Measurements from ENCODE around the gene TM9SF3. TPM values are rescaled to one million over a fixed set of nuclear protein-coding genes. Genes with fewer than 3 reads are reported as not detected.

The TM9SF3 gene
- polyA plus RNA-seq, 2 of the 4 experiments (the other 2 are of a cell fraction): 92.9 to 138 TPM

DNA sequence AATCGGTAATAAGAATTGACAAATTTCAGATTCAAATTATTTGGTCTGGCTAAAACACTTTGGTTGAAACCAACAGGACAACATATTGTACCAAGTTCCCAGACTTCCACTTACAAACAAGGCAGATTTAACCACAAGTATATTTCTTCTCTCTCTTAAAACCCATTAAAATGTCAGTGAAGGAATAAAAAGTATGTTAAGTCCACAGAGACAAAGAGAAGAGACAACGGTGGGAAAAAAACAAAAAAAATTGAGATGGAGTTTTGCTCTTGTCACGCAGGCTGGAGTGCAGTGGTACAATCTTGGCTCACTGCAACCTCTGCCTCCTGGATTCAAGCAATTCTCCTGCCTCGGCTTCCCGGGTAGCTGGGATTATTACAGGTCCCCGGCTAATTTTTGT is 16.3 kb downstream of the TM9SF3 start:
- CTCF ChIA-PET: no interaction called here
- TF ChIP-seq RARB (CRISPR knock-in tag; IDR thresholded peaks at IDR 0.05): no peak
- no peak for TF ChIP-seq HDAC2 (IDR thresholded peaks at IDR 0.05)
- TF ChIP-seq, protein P1, sequence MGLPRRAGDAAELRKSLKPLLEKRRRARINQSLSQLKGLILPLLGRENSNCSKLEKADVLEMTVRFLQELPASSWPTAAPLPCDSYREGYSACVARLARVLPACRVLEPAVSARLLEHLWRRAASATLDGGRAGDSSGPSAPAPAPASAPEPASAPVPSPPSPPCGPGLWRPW (IDR thresholded peaks at IDR 0.05): no peak
- no peak for TF ChIP-seq PHF8 (IDR thresholded peaks at IDR 0.05; ENCODE audit: borderline replicate concordance, low read depth)
- H3K4me2 ChIP-seq: no peak overlapping the region
- ATAC-seq: no peak
- FAIRE-seq: no peak
- no peaks in the 10 kb centered on the region for H3K9me3 ChIP-seq
- DNase-seq (ENCODE audit: low read depth in 1 of 2, low spot score in 1 of 2): no peak
- no peak overlapping the region for H3K27ac ChIP-seq
- H3K4me3 ChIP-seq: no peak overlapping the region
- H3K4me1 ChIP-seq: peaks cover 12% of the 10 kb centered on the region; the same call in 2 of the 3 replicates
- 90% methylated on average over 6 of the region's 6 CpGs for WGBS (ENCODE audit: missing lambda C conversion rate)
- POLR2A ChIA-PET: no interaction called here

DNA sequence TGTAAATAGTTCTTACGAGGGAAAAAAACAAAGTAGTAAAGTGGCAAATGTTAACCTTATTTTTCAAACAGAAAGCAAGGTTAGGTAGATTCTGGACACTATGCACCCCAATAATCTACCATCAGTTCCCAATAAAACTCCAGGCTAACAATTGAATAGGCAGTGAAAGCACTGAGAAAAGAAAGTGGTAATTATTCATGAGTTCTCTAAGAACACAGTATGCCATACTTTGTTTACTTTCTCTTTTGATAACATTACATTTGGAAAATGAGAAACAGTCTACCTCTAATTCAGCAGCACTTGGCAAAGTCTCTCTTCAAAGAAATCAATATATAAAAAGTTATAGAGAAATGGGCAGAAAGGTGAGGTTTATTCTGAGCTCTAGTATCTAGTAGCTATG is 18.4 kb downstream of the TM9SF3 start:
- no peak overlapping the region for H3K4me3 ChIP-seq
- CTCF ChIA-PET: no interaction called here
- 91% methylated on average over 1 of the region's 1 CpG for WGBS (ENCODE audit: missing lambda C conversion rate)
- H3K4me1 ChIP-seq: peaks cover 12% of the 10 kb centered on the region; the same call in 2 of the 3 replicates
- FAIRE-seq (no peak), DNase-seq (ENCODE audit: low read depth in 1 of 2, low spot score in 1 of 2) (no peak), ATAC-seq (no peak)
- POLR2A ChIA-PET: no interaction called here
- TF ChIP-seq FOXS1 (CRISPR knock-in tag; IDR thresholded peaks at IDR 0.05): no peak
- TF ChIP-seq EP300 (IDR thresholded peaks at IDR 0.05): no peak
- TF ChIP-seq CHD4 (IDR thresholded peaks at IDR 0.05; ENCODE audit: borderline replicate concordance): no peak
- TF ChIP-seq, protein P2, sequence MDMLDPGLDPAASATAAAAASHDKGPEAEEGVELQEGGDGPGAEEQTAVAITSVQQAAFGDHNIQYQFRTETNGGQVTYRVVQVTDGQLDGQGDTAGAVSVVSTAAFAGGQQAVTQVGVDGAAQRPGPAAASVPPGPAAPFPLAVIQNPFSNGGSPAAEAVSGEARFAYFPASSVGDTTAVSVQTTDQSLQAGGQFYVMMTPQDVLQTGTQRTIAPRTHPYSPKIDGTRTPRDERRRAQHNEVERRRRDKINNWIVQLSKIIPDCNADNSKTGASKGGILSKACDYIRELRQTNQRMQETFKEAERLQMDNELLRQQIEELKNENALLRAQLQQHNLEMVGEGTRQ (IDR thresholded peaks at IDR 0.05): no peak
- no peak for TF ChIP-seq PHF8 (IDR thresholded peaks at IDR 0.05; ENCODE audit: borderline replicate concordance, low read depth)
- no peak for TF ChIP-seq ZNF302 (CRISPR knock-in tag; IDR thresholded peaks at IDR 0.05)
- TF ChIP-seq HOXA7 (CRISPR knock-in tag; IDR thresholded peaks at IDR 0.05): no peak
- TF ChIP-seq, protein P3, sequence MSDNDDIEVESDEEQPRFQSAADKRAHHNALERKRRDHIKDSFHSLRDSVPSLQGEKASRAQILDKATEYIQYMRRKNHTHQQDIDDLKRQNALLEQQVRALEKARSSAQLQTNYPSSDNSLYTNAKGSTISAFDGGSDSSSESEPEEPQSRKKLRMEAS (IDR thresholded peaks at IDR 0.05): no peak
- TF ChIP-seq EHF (CRISPR knock-in tag; IDR thresholded peaks at IDR 0.05): no peak
- TF ChIP-seq, protein P4, sequence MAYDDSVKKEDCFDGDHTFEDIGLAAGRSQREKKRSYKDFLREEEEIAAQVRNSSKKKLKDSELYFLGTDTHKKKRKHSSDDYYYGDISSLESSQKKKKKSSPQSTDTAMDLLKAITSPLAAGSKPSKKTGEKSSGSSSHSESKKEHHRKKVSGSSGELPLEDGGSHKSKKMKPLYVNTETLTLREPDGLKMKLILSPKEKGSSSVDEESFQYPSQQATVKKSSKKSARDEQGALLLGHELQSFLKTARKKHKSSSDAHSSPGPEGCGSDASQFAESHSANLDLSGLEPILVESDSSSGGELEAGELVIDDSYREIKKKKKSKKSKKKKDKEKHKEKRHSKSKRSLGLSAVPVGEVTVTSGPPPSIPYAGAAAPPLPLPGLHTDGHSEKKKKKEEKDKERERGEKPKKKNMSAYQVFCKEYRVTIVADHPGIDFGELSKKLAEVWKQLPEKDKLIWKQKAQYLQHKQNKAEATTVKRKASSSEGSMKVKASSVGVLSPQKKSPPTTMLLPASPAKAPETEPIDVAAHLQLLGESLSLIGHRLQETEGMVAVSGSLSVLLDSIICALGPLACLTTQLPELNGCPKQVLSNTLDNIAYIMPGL (CRISPR knock-in tag; IDR thresholded peaks at IDR 0.05; ENCODE audit: borderline replicate concordance): no peak
- TF ChIP-seq RARB (CRISPR knock-in tag; IDR thresholded peaks at IDR 0.05): no peak
- no peak for TF ChIP-seq NFE2L2 (conservative IDR thresholded peaks at IDR 0.05; ENCODE audit: low read length)
- no peak for TF ChIP-seq POLR2A (IDR thresholded peaks at IDR 0.05; ENCODE audit: low read length)
- H3K27ac ChIP-seq: no peak overlapping the region
- H3K4me2 ChIP-seq: no peak overlapping the region
- H3K9me3 ChIP-seq: no peaks in the 10 kb centered on the region

DNA sequence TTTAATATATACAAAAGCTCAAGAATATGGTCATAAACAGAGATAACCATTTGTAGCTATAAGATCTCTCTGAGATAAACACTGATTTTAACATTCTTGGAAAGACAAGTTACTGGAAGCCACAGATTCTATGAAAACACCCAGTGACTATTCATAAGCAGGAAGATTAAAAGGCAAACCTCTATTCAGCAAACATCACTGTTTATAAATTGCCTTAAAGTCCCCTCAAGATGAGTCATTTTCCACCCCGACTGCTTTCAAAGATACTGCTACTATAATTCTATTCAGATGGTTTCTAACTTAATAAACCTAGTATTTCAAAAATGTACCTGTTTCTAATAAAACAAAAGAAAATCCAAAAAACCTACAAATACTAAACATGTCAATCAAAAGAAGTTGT is 21.0 kb downstream of the TM9SF3 start:
- 7% methylated on average over 1 of the region's 1 CpG for WGBS (ENCODE audit: missing lambda C conversion rate)
- 0 out of 3 replicates have a peak overlapping the region, but pooled peaks have one; percentile 12 for H3K4me2 ChIP-seq
- DNase-seq (ENCODE audit: low read depth in 1 of 2, low spot score in 1 of 2): no peak
- TF ChIP-seq ESRRA (IDR thresholded peaks at IDR 0.05; ENCODE audit: borderline replicate concordance, low read length) (no peak), FOSL2 (IDR thresholded peaks at IDR 0.05) (0 out of 2 replicates have a peak, but pooled peaks have one; percentile 7), FOSL2 (CRISPR knock-in tag; IDR thresholded peaks at IDR 0.05) (no peak)
- ChIA-PET POLR2A (no interaction called here), CTCF (interaction anchor here (1.2 kb wide), 1 partner anchor 52 kb away, joined by 3 read pairs; the partner anchor contains the start of gene TLL2)
- no peak for ATAC-seq
- no peak overlapping the region for H3K4me3 ChIP-seq
- peaks cover 21% of the 10 kb centered on the region for H3K4me1 ChIP-seq
- H3K27ac ChIP-seq: no peak overlapping the region
- FAIRE-seq: no peak
- no peaks in the 10 kb centered on the region for H3K9me3 ChIP-seq
